Neural progenitor cell (in vitro differentiated cells): ENCODE data around the gene TUBB4B. TPM values are rescaled to one million over a fixed set of nuclear protein-coding genes. Genes with fewer than 3 reads are reported as not detected.

Source experiments
- DNase-seq: peaks from one replicate; pipeline ENCODE4 v3.0.0-alpha.2; 2016; ENCODE audit warnings: low spot score
- H2AFZ ChIP-seq: fragments of 200-600 bp; sonication (generic); replicated peaks from 2 replicates; pipeline ENCODE4 v1.6.1; 2016; ENCODE audit warnings: antibody characterized with exemption
- H3F3A ChIP-seq: fragments of 200-600 bp; sonication (generic); 2 replicates; pipeline ENCODE4 v1.6.1; 2016; ENCODE audit warnings: antibody characterized with exemption, low read depth
- H3K27ac ChIP-seq: fragments of 200-600 bp; sonication (generic); 2 replicates; pipeline ENCODE4 v1.5.1; 2016; ENCODE audit warnings: mild to moderate bottlenecking
- H3K27me3 ChIP-seq: fragments of 200-600 bp; sonication (generic); 2 replicates; pipeline ENCODE4 v1.6.1; 2016; ENCODE audit warnings: mild to moderate bottlenecking, moderate library complexity
- H3K36me3 ChIP-seq: fragments of 200-600 bp; sonication (generic); 2 replicates; pipeline ENCODE4 v1.5.1; 2016
- H3K4me1 ChIP-seq: fragments of 200-600 bp; sonication (generic); 2 replicates; pipeline ENCODE4 v1.6.1; 2016; ENCODE audit warnings: mixed run types
- H3K4me2 ChIP-seq: fragments of 200-600 bp; sonication (generic); 2 replicates; pipeline ENCODE4 v1.6.1; 2016
- H3K4me3 ChIP-seq: fragments of 200-600 bp; sonication (generic); 2 replicates; pipeline ENCODE4 v1.5.1; 2016
- H3K79me2 ChIP-seq: fragments of 200-600 bp; sonication (generic); 2 replicates; pipeline ENCODE4 v1.6.1; 2016; ENCODE audit warnings: low read depth
- H3K9ac ChIP-seq: fragments of 200-600 bp; sonication (generic); 2 replicates; pipeline ENCODE4 v1.6.1; 2016
- H3K9me3 ChIP-seq: fragments of 200-600 bp; sonication (generic); 2 replicates; pipeline ENCODE4 v1.5.1; 2016; ENCODE audit warnings: low read depth
- H4K20me1 ChIP-seq: fragments of 200-600 bp; sonication (generic); 2 replicates; pipeline ENCODE4 v1.6.1; 2016; ENCODE audit warnings: low read depth
- H3K27ac Mint-ChIP-seq: 3 replicates; pipeline ENCODE4 v1.8.0; 2021; ENCODE audit warnings: mixed read lengths
- H3K27me3 Mint-ChIP-seq: 2 replicates; pipeline ENCODE4 v1.8.0; 2022; ENCODE audit warnings: low read depth, mild to moderate bottlenecking, inconsistent platforms, moderate library complexity, mixed read lengths; ENCODE audit not compliant: insufficient read depth
- H3K36me3 Mint-ChIP-seq: 3 replicates; pipeline ENCODE4 v1.8.0; 2021; ENCODE audit warnings: mixed read lengths
- H3K4me1 Mint-ChIP-seq: 3 replicates; pipeline ENCODE4 v1.8.0; 2021; ENCODE audit warnings: mixed read lengths
- H3K4me3 Mint-ChIP-seq: 3 replicates; pipeline ENCODE4 v1.8.0; 2021; ENCODE audit warnings: mild to moderate bottlenecking, moderate library complexity, mixed read lengths
- H3K9me3 Mint-ChIP-seq: 3 replicates; pipeline ENCODE4 v1.8.0; 2020; ENCODE audit warnings: mixed read lengths
- EZH2 ChIP-seq: fragments of 200-600 bp; sonication (generic); IDR thresholded peaks from 2 replicates; pipeline ENCODE4 v1.6.1; 2017; ENCODE audit warnings: antibody characterized with exemption, mild to moderate bottlenecking, moderate library complexity
- EZH2phosphoT487 ChIP-seq: fragments of 200-600 bp; sonication (generic); IDR thresholded peaks from 2 replicates; pipeline ENCODE4 v1.6.1; 2017; ENCODE audit warnings: antibody characterized with exemption
- total RNA-seq: library from RNA; depleted of rRNA; stranded (reverse); fragments of >200 nt; gene quantifications from 2 replicates; pipeline ENCODE4 v1.2.3, GENCODE V29; 2015; ENCODE audit warnings: low replicate concordance
- TF ChIP-seq, protein P1 (sequence below): fragments of 200-600 bp; sonication (generic); IDR thresholded peaks from 2 replicates; pipeline ENCODE4 v1.5.1; 2017; ENCODE audit warnings: antibody characterized with exemption, mild to moderate bottlenecking

The TUBB4B gene
- total RNA-seq, 1 donor from 2014 or later: 183 TPM

DNA sequence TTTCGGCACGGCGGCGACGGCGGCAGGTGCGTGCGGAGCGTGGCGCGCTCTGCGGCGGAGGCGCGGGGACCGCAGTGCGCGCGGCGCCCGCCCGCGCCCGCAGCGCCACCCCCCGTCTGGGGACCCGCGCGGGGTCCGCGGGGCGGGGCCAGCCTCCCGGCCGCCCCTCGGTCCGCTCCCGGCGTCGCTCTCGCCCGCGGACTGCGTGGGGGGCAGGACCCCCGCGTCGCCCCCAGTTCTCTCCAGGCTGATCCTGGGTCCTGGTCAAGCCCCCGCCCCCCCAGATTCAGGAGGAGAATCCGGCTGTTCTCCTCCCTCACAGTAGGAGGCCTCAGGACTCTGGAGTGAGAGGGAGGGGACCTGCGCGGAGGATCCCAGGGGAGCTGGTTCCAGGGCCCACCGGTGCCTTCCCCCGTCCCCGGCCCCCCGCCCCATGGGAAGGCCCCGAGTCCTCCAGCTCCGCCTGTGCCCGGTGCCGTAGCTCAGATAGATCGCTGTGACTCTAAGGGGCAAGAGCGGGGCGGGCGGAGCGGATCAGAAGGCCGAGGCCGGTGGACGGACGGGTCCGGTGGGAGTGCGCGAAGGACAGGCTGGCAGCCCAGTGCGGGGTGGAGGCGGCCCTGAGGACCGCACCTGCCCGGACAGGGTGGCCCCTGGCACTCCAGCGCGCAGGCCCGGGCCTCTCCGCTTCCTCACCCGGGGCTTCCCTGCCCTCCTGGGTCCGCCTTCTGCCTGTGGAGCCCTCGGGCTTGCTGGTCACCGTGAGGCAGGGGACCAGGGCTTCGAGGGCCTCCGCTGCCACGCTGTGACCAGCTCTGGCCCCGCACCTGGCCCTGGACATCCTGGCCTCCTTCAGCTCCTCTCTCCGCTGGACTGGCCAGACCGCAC, 18.7 kb upstream of the TUBB4B start, which contains the start of gene RNF208:
Gene RNF208 (minus strand): TSS at position 51 of the 888 bp plus-strand sequence. CDS start 1,028 bp downstream, outside the sequence.
- Histone ChIP-seq H3K4me2 (peak within 1 kb of the TSS; percentile 92), H3K27ac (no peak within 1 kb of the TSS), H3K79me2 (no peaks in the 10 kb centered on the region), H3K9ac (no peak within 1 kb of the TSS), H4K20me1 (peaks cover 6% of the 10 kb centered on the region), H3K4me3 (peak within 1 kb of the TSS; percentile 65), H2AFZ (no peak within 1 kb of the TSS), H3K9me3 (no peaks in the 10 kb centered on the region), H3K4me1 (peaks cover 13% of the 10 kb centered on the region), H3F3A (peaks cover 12% of the 10 kb centered on the region), H3K36me3 (no peaks in the 10 kb centered on the region), H3K27me3 (peaks cover 25% of the 10 kb centered on the region)
- Mint-ChIP-seq H3K4me1 (no peaks in the 10 kb centered on the region), H3K27ac (no peak within 1 kb of the TSS), H3K27me3 (peaks cover 3% of the 10 kb centered on the region), H3K4me3 (peak within 1 kb of the TSS; percentile 87), H3K36me3 (no peaks in the 10 kb centered on the region), H3K9me3 (no peaks in the 10 kb centered on the region)
- peak; percentile 61 for DNase-seq
- TF ChIP-seq, protein P1, sequence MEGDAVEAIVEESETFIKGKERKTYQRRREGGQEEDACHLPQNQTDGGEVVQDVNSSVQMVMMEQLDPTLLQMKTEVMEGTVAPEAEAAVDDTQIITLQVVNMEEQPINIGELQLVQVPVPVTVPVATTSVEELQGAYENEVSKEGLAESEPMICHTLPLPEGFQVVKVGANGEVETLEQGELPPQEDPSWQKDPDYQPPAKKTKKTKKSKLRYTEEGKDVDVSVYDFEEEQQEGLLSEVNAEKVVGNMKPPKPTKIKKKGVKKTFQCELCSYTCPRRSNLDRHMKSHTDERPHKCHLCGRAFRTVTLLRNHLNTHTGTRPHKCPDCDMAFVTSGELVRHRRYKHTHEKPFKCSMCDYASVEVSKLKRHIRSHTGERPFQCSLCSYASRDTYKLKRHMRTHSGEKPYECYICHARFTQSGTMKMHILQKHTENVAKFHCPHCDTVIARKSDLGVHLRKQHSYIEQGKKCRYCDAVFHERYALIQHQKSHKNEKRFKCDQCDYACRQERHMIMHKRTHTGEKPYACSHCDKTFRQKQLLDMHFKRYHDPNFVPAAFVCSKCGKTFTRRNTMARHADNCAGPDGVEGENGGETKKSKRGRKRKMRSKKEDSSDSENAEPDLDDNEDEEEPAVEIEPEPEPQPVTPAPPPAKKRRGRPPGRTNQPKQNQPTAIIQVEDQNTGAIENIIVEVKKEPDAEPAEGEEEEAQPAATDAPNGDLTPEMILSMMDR: no peak
- TF ChIP-seq EZH2phosphoT487: peak; percentile 38
- peak; percentile 58 for TF ChIP-seq EZH2

DNA sequence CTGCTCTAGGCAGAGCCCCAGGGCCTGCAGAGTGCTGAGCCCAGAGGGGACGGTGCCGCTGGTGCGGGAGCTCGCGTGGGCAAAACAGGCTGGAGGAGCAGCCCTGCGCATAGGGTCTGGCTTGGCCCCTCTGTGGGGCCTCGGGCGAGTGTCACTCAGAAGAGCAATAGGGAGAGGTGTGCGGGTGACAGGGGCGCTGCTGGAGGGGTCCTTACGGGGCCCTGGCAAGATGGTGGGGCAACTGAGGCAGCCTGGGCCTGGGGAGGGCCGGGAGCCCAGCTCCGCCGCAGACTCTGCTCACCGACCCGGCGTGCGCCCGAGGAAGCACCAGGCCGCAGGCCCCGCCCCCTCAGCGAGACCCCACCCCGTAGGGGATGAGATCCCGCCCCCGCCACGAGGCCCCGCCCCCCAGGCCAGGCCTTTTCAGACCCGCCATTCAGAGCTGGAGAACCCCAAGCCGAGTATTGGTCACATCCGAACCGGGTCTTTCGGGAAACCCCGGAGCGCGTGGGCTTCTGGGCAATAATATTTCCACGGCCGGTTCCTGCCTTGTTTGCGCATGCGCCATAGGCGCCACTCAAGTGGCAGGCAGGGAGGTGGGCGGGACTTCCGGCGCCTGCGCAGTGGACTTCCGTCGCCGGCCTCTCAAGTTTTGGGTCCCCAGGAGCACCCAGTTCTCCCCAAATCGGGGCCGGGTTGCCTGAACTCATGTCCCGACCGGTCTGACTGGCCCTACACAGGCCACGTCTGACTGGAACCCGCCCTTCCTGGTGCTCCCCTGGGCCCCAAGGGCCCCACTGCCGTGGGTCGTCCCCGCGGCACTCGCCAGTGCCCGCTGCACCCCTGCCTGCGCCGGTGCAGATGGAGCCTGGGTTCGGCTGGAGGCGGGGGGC, 17.8 kb upstream of the TUBB4B start:
- Histone ChIP-seq H2AFZ (peak overlapping the region; percentile 29), H3K36me3 (no peaks in the 10 kb centered on the region), H3K9me3 (no peaks in the 10 kb centered on the region), H3K4me1 (peaks cover 13% of the 10 kb centered on the region), H3K27me3 (peaks cover 25% of the 10 kb centered on the region), H3F3A (peaks cover 12% of the 10 kb centered on the region), H3K4me3 (peak overlapping the region; percentile 65), H3K27ac (no peak overlapping the region), H3K4me2 (peak overlapping the region; percentile 81), H3K79me2 (no peaks in the 10 kb centered on the region), H3K9ac (peak overlapping the region; percentile 66), H4K20me1 (no peaks in the 10 kb centered on the region)
- Mint-ChIP-seq H3K9me3 (no peaks in the 10 kb centered on the region), H3K4me3 (peak overlapping the region; percentile 87), H3K4me1 (peaks cover 3% of the 10 kb centered on the region), H3K27ac (no peak overlapping the region), H3K27me3 (peaks cover 6% of the 10 kb centered on the region), H3K36me3 (no peaks in the 10 kb centered on the region)
- peak; percentile 98 for DNase-seq
- TF ChIP-seq EZH2: peak; percentile 62
- peak; percentile 3 for TF ChIP-seq EZH2phosphoT487
- TF ChIP-seq, protein P1: no peak

DNA sequence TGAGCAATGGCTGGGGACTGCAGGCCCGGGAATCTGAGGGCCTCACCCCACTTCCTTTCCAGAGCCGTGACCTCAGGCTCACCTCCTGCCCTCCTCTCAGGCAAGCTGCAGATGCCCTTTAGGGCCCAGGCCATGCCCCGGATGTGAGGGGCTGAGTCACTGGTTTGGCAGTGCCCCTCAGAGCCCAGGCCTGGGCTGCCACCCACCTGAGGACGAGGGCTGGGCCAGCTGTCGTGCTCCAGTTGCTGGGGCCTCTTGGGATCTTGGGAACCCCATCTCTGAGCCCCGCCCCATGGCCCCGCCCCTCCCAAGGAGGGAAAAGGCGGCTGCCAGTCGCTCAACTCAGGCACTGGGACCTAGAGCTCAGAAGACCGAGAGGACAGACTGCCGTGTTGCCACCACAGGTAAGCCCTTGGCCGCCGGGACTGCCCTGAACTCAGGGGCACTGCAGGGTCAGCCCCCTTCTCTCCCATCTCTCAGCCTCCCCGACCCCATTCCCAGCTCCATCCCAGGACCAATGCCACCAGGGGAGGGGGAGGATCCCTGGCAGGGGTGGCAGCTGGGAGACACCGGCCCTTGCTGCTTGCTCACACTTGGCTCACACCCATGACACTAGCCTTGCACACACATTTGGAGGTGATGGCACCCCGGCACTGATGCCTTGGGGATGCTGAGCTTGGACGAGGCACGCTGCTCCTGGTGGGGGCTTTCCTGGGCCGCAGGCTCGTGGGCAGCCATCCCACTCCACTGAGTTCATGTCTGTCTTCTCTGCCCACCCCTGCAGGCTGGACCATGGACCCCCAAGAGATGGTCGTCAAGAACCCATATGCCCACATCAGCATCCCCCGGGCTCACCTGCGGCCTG, 16.0 kb upstream of the TUBB4B start, which contains the start of gene CYSRT1:
Gene CYSRT1 (plus strand): TSS at position 345 of the 865 bp plus-strand sequence. CDS start 448 bp downstream, at position 793.
- peak within 1 kb of the TSS; percentile 87 for H3K4me3 Mint-ChIP-seq
- no peaks in the 10 kb centered on the region for H3K79me2 ChIP-seq
- no peak within 1 kb of the TSS for H3K27ac ChIP-seq
- peak within 1 kb of the TSS; percentile 81 for H3K4me2 ChIP-seq
- peak within 1 kb of the TSS; percentile 65 for H3K4me3 ChIP-seq
- TF ChIP-seq, protein P1: no peak
- TF ChIP-seq EZH2phosphoT487: no peak
- TF ChIP-seq EZH2: no peak
- H3K27me3 ChIP-seq: peaks cover 25% of the 10 kb centered on the region
- H3K36me3 Mint-ChIP-seq: no peaks in the 10 kb centered on the region
- H3K4me1 ChIP-seq: peaks cover 13% of the 10 kb centered on the region
- no peaks in the 10 kb centered on the region for H3K9me3 ChIP-seq
- H3K9ac ChIP-seq: peak within 1 kb of the TSS; percentile 66
- H3F3A ChIP-seq: peaks cover 12% of the 10 kb centered on the region
- H4K20me1 ChIP-seq: no peaks in the 10 kb centered on the region
- no peak for DNase-seq
- H3K4me1 Mint-ChIP-seq: peaks cover 3% of the 10 kb centered on the region
- H3K27me3 Mint-ChIP-seq: peaks cover 6% of the 10 kb centered on the region
- H2AFZ ChIP-seq: no peak within 1 kb of the TSS
- H3K27ac Mint-ChIP-seq: no peak within 1 kb of the TSS
- no peaks in the 10 kb centered on the region for H3K9me3 Mint-ChIP-seq
- H3K36me3 ChIP-seq: no peaks in the 10 kb centered on the region
